ENCODE results near the gene SH3D21.

SH3D21 gene

DNA sequence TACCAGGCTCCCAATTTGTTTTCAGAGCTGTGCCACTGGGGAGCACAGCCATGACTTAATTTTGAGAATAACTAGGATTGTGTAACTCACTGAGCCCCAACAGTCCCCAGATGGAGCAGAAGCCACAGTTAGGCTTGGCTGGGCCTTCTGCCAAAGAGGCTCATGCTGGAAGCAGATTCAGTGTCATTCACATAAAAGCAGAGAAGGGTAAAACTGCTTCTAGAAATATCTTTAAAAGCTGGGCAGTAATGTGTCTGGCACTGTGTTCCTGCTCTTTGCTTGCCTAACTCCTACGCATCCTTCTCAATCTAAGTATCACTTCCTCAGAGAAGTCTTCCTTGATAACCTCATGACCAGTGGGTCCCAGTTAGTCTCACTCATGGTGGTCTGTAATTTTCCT is 59.2 kb downstream of the SH3D21 start:
- peak; percentile 35 to 58 for DNase-seq

GRCh38 chr1:36366091-36366661 is 60.0 kb downstream of the SH3D21 start:
- DNase-seq, result peak; percentile 72 to 79

GRCh38 chr1:36367066-36367465 is 60.9 kb downstream of the SH3D21 start:
- no peak for DNase-seq

DNA sequence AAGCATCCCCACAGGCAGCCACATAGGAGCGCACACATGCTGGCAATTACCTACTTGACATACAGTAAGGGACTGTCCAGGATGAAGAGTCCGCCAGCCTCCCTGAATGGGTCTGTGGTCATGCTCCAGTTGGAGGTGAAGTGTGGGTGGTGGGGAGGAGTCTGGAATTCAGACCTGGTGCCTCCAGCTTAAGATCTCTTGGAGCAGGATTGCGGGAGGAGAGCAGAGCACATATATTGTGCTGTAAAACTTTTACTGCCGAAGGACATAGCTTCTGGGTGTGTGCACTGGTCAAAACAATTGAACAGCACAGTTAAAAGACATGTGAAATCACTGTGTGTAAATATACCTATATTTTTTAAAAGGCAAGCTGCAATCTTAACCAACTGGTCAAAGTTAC is 61.6 kb downstream of the SH3D21 start:
- no peak for DNase-seq

- peak; percentile 50 to 54 for DNase-seq
These were observed 63.1 kb downstream of the SH3D21 start for GRCh38 chr1:36369061-36369861.
